Measurements from ENCODE around the gene PHF12. TPM values are rescaled to one million over a fixed set of nuclear protein-coding genes. Genes with fewer than 3 reads are reported as not detected.
A peak's percentile ranks its signal among the peaks of the same experiment; 100 is the strongest.

Gene PHF12
- total RNA-seq, 2 experiments from 2014 or later, result 66.5 to 67.4 TPM

- ATAC-seq, result no peak
- H3K9me3 Mint-ChIP-seq (ENCODE audit: insufficient read depth), result no peaks in the 10 kb centered on the region
- no peak for DNase-seq
- ChIA-PET POLR2A (interaction anchor here (0.8 to 0.9 kb wide), 2 partner anchors 12 to 150 kb away, joined by 3 read pairs; no protein-coding TSS in a partner anchor), CTCF (interaction anchor here (0.8 to 2.9 kb wide), 4 partner anchors 8 to 143 kb away, joined by 3 to 16 read pairs (median 10); no protein-coding TSS in a partner anchor)
- H3K27me3 Mint-ChIP-seq (ENCODE audit: low read depth), result peaks cover 6% of the 10 kb centered on the region
- H3K4me1 Mint-ChIP-seq (ENCODE audit: low read depth), result peaks cover under 1% of the 10 kb centered on the region
- H3K36me3 Mint-ChIP-seq (ENCODE audit: low read depth), result no peaks in the 10 kb centered on the region
- no peak overlapping the region for H3K27ac Mint-ChIP-seq
- H3K4me3 Mint-ChIP-seq, result no peak overlapping the region
Observed at GRCh38 chr17:28973425-28973824, 22.1 kb upstream of the PHF12 start.

- no peak overlapping the region for H3K4me3 Mint-ChIP-seq
- ATAC-seq (no peak), DNase-seq (no peak)
- H3K4me1 Mint-ChIP-seq (ENCODE audit: low read depth), result no peaks in the 10 kb centered on the region
- H3K36me3 Mint-ChIP-seq (ENCODE audit: low read depth), result no peaks in the 10 kb centered on the region
- H3K9me3 Mint-ChIP-seq (ENCODE audit: insufficient read depth), result no peaks in the 10 kb centered on the region
- POLR2A ChIA-PET, result interaction anchor here (0.8 kb wide), 1 partner anchor 151 kb away, joined by 3 read pairs; no protein-coding TSS in a partner anchor
- H3K27me3 Mint-ChIP-seq (ENCODE audit: low read depth), result peaks cover 6% of the 10 kb centered on the region
- CTCF ChIA-PET, result interaction anchor here (2.5 to 2.9 kb wide), 2 partner anchors 19 to 144 kb away, joined by 10 to 16 read pairs; no protein-coding TSS in a partner anchor
- H3K27ac Mint-ChIP-seq, result no peak overlapping the region
Observed at GRCh38 chr17:28972437-28972836, 21.1 kb upstream of the PHF12 start.

- CTCF ChIA-PET, result interaction anchor here (0.7 to 4.8 kb wide), 2 partner anchors 68 to 146 kb away, joined by 3 to 36 read pairs; partner anchors contain the start of gene DHRS13
- Mint-ChIP-seq H3K27ac (no peak overlapping the region), H3K9me3 (ENCODE audit: insufficient read depth) (no peaks in the 10 kb centered on the region), H3K27me3 (ENCODE audit: low read depth) (peaks cover 6% of the 10 kb centered on the region), H3K36me3 (ENCODE audit: low read depth) (no peaks in the 10 kb centered on the region), H3K4me1 (ENCODE audit: low read depth) (peaks cover 4% of the 10 kb centered on the region), H3K4me3 (no peak overlapping the region)
- no peak for DNase-seq
- POLR2A ChIA-PET, result interaction anchor here (1.6 kb wide), 1 partner anchor 12 kb away, joined by 4 read pairs; no protein-coding TSS in a partner anchor
- no peak for ATAC-seq
Observed at GRCh38 chr17:28970879-28971278, 19.6 kb upstream of the PHF12 start.

- Mint-ChIP-seq H3K4me3 (no peak overlapping the region), H3K9me3 (ENCODE audit: insufficient read depth) (no peaks in the 10 kb centered on the region), H3K27ac (no peak overlapping the region), H3K27me3 (ENCODE audit: low read depth) (peaks cover 6% of the 10 kb centered on the region), H3K36me3 (ENCODE audit: low read depth) (no peaks in the 10 kb centered on the region), H3K4me1 (ENCODE audit: low read depth) (peaks cover 4% of the 10 kb centered on the region)
- DNase-seq, result no peak
- ChIA-PET POLR2A (interaction anchor here (1.6 kb wide), 1 partner anchor 13 kb away, joined by 4 read pairs; no protein-coding TSS in a partner anchor), CTCF (interaction anchor here (0.7 to 4.8 kb wide), 3 partner anchors 67 to 154 kb away, joined by 3 to 36 read pairs (median 6); partner anchors contain the start of gene DHRS13)
- no peak for ATAC-seq
Observed at GRCh38 chr17:28969706-28970393, 18.5 kb upstream of the PHF12 start.

- H3K9me3 Mint-ChIP-seq (ENCODE audit: insufficient read depth), result no peaks in the 10 kb centered on the region
- no peak for ATAC-seq
- H3K27me3 Mint-ChIP-seq (ENCODE audit: low read depth), result peaks cover 6% of the 10 kb centered on the region
- CTCF ChIA-PET, result interaction anchor here (1.7 to 4.8 kb wide), 3 partner anchors 143 to 155 kb away, joined by 6 to 36 read pairs (median 7); no protein-coding TSS in a partner anchor
- no peaks in the 10 kb centered on the region for H3K36me3 Mint-ChIP-seq (ENCODE audit: low read depth)
- no peak overlapping the region for H3K27ac Mint-ChIP-seq
- H3K4me1 Mint-ChIP-seq (ENCODE audit: low read depth), result peaks cover 4% of the 10 kb centered on the region
- DNase-seq, result no peak
- POLR2A ChIA-PET, result no interaction called here
- H3K4me3 Mint-ChIP-seq, result no peak overlapping the region
Observed at GRCh38 chr17:28968914-28969295, 17.6 kb upstream of the PHF12 start.

GRCh38 chr17:28968231-28968913 is 17.1 kb upstream of the PHF12 start:
- ChIA-PET CTCF (interaction anchor here (1.4 to 4.8 kb wide), 5 partner anchors 15 to 156 kb away, joined by 3 to 36 read pairs (median 7); no protein-coding TSS in a partner anchor), POLR2A (interaction anchor here (0.7 kb wide), 1 partner anchor 257 kb away, joined by 3 read pairs; no protein-coding TSS in a partner anchor)
- no peak for ATAC-seq

GRCh38 chr17:28967221-28968135 is 16.2 kb upstream of the PHF12 start:
- Mint-ChIP-seq H3K27me3 (ENCODE audit: low read depth) (peaks cover 15% of the 10 kb centered on the region), H3K27ac (peak overlapping the region; percentile 51), H3K4me3 (no peak overlapping the region), H3K4me1 (ENCODE audit: low read depth) (peaks cover 4% of the 10 kb centered on the region), H3K9me3 (ENCODE audit: insufficient read depth) (no peaks in the 10 kb centered on the region), H3K36me3 (ENCODE audit: low read depth) (no peaks in the 10 kb centered on the region)
- DNase-seq (no peak), ATAC-seq (no peak)
- POLR2A ChIA-PET, result interaction anchor here (0.7 kb wide), 2 partner anchors 20 to 257 kb away, joined by 3 read pairs; no protein-coding TSS in a partner anchor
- CTCF ChIA-PET, result interaction anchor here (1.4 to 4.8 kb wide), 5 partner anchors 14 to 156 kb away, joined by 3 to 36 read pairs (median 7); no protein-coding TSS in a partner anchor

More at GRCh38 chr17:28968231-28968913, 17.1 kb upstream of the PHF12 start:
- Mint-ChIP-seq H3K9me3 (ENCODE audit: insufficient read depth) (no peaks in the 10 kb centered on the region), H3K27ac (no peak overlapping the region), H3K4me3 (no peak overlapping the region), H3K27me3 (ENCODE audit: low read depth) (peaks cover 11% of the 10 kb centered on the region), H3K4me1 (ENCODE audit: low read depth) (peaks cover 4% of the 10 kb centered on the region), H3K36me3 (ENCODE audit: low read depth) (no peaks in the 10 kb centered on the region)
- DNase-seq, result no peak

- H3K9me3 Mint-ChIP-seq (ENCODE audit: insufficient read depth), result no peaks in the 10 kb centered on the region
- peaks cover 9% of the 10 kb centered on the region for H3K27me3 Mint-ChIP-seq (ENCODE audit: low read depth)
- no peaks in the 10 kb centered on the region for H3K36me3 Mint-ChIP-seq (ENCODE audit: low read depth)
- CTCF ChIA-PET, result interaction anchor here (0.6 to 6.7 kb wide), 11 partner anchors 10 to 168 kb away, joined by 3 to 194 read pairs (median 16); partner anchors contain the start of gene PHF12
- no peak for DNase-seq
- POLR2A ChIA-PET, result interaction anchor here (1.2 kb wide), 1 partner anchor 12 kb away, joined by 3 read pairs; the partner anchor contains the start of gene PHF12
- peaks cover 4% of the 10 kb centered on the region for H3K4me1 Mint-ChIP-seq (ENCODE audit: low read depth)
- ATAC-seq, result no peak
- no peak overlapping the region for H3K4me3 Mint-ChIP-seq
- no peak overlapping the region for H3K27ac Mint-ChIP-seq
Observed at GRCh38 chr17:28963841-28964240, 12.5 kb upstream of the PHF12 start.

- peaks cover 4% of the 10 kb centered on the region for H3K4me1 Mint-ChIP-seq (ENCODE audit: low read depth)
- POLR2A ChIA-PET, result no interaction called here
- H3K27ac Mint-ChIP-seq, result no peak overlapping the region
- H3K9me3 Mint-ChIP-seq (ENCODE audit: insufficient read depth), result no peaks in the 10 kb centered on the region
- DNase-seq, result no peak
- H3K4me3 Mint-ChIP-seq, result no peak overlapping the region
- peaks cover 9% of the 10 kb centered on the region for H3K27me3 Mint-ChIP-seq (ENCODE audit: low read depth)
- H3K36me3 Mint-ChIP-seq (ENCODE audit: low read depth), result no peaks in the 10 kb centered on the region
- no peak for ATAC-seq
- CTCF ChIA-PET, result interaction anchor here (0.8 to 6.7 kb wide), 7 partner anchors 10 to 161 kb away, joined by 3 to 194 read pairs (median 17); partner anchors contain the start of gene PHF12
Observed at GRCh38 chr17:28963055-28963611, 11.8 kb upstream of the PHF12 start.

- no peak for ATAC-seq
- Mint-ChIP-seq H3K27me3 (ENCODE audit: low read depth) (peaks cover 9% of the 10 kb centered on the region), H3K27ac (no peak overlapping the region), H3K9me3 (ENCODE audit: insufficient read depth) (no peaks in the 10 kb centered on the region), H3K4me3 (no peak overlapping the region), H3K4me1 (ENCODE audit: low read depth) (no peaks in the 10 kb centered on the region), H3K36me3 (ENCODE audit: low read depth) (no peaks in the 10 kb centered on the region)
- ChIA-PET POLR2A (interaction anchor here (0.8 kb wide), 1 partner anchor 12 kb away, joined by 3 read pairs; no protein-coding TSS in a partner anchor), CTCF (interaction anchor here (1.1 to 6.7 kb wide), 4 partner anchors 8 to 157 kb away, joined by 3 to 194 read pairs (median 38); partner anchors contain the start of gene PHF12)
- DNase-seq, result no peak
Observed at GRCh38 chr17:28961391-28961790, 10.1 kb upstream of the PHF12 start.

Data from activated CD8-positive, alpha-beta T cell treated with anti-CD3 and anti-CD28 coated beads, Interleukin-2, amount 10 ng/mL, durations not matched to agents 7 days and 5 days (primary cell).